HCT116 (cell line): Measurements from ENCODE around the gene KCNB1.

Experiments
- CTCF ChIP-seq, 3 experiments: fragments of 200-600 bp in 1 of 3; sonication (generic) in 1 of 3; IDR thresholded peaks in 2 of 3; conservative IDR thresholded peaks in 1 of 3; 2 replicates each; pipeline ENCODE4 v1.5.1; 2012 to 2017; ENCODE audit warnings: low read depth in 2 of 3, low read length in 2 of 3, antibody characterized with exemption in 1 of 3, borderline replicate concordance in 1 of 3, control low read depth in 1 of 3, mild to moderate bottlenecking in 1 of 3, mixed read lengths in 1 of 3, mixed run types in 1 of 3, moderate library complexity in 1 of 3; ENCODE audit not compliant: insufficient read depth in 1 of 3
- EZH2 ChIP-seq: fragments of 200-600 bp; sonication (generic); IDR thresholded peaks from 2 replicates; pipeline ENCODE4 v1.6.1; 2017; ENCODE audit warnings: antibody characterized with exemption, mixed run types
- EZH2phosphoT487 ChIP-seq: fragments of 200-600 bp; IDR thresholded peaks from 2 replicates; pipeline ENCODE4 v1.6.1; 2018; ENCODE audit warnings: antibody characterized with exemption, borderline replicate concordance
- SIN3A ChIP-seq: IDR thresholded peaks from 2 replicates; pipeline ENCODE4 v1.6.1; 2012; ENCODE audit warnings: low read depth
- TCF7L2 ChIP-seq: IDR thresholded peaks from 2 replicates; pipeline ENCODE4 v1.7.0; 2011; ENCODE audit warnings: borderline replicate concordance, inconsistent platforms; ENCODE audit not compliant: insufficient read depth, insufficient read length; ENCODE audit errors: extremely low read depth
- YY1 ChIP-seq: IDR thresholded peaks from 2 replicates; pipeline ENCODE4 v1.6.1; 2011; ENCODE audit warnings: low read length, low read depth, moderate library complexity, mild to moderate bottlenecking; ENCODE audit not compliant: insufficient replicate concordance; ENCODE audit errors: extremely low read depth
- TF ChIP-seq, protein P1 (sequence below): IDR thresholded peaks from 2 replicates; pipeline ENCODE4 v1.6.1; 2012

GRCh38 chr20:49394264-49394663 is 88.2 kb downstream of the KCNB1 start:
- no peak for TF ChIP-seq TCF7L2
- TF ChIP-seq EZH2, result no peak
- no peak for TF ChIP-seq EZH2phosphoT487
- TF ChIP-seq, protein P1, sequence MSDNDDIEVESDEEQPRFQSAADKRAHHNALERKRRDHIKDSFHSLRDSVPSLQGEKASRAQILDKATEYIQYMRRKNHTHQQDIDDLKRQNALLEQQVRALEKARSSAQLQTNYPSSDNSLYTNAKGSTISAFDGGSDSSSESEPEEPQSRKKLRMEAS, result no peak
- no peak for TF ChIP-seq SIN3A
- TF ChIP-seq CTCF (IDR thresholded peaks at IDR 0.05 in 2 of 3, conservative IDR thresholded peaks at IDR 0.05 in 1 of 3; ENCODE audit: borderline replicate concordance in 1 of 3, insufficient read depth in 1 of 3, low read depth in 2 of 3, low read length in 2 of 3), result no peak
- TF ChIP-seq YY1, result no peak
